Small intestine (tissue), 16 donors: ENCODE results near the gene FLRT1. TPM values are rescaled to one million over a fixed set of nuclear protein-coding genes. Genes with fewer than 3 reads are reported as not detected.

Source experiments
- DNase-seq, 2 donors: peaks; one replicate each; pipeline versions ENCODE4 v3.0.0 to v3.0.0-alpha.2; 2013
- FAIRE-seq: peaks from 2 replicates; lab custom pipeline; 2012; peaks lifted over from hg19 to GRCh38; lab: Jason Lieb, UNC
- H3K27ac ChIP-seq, 3 donors: one replicate each; pipeline ENCODE4 v1.5.1; 2013; ENCODE audit warnings: low read length in 2 of 3, mild to moderate bottlenecking in 2 of 3, control low read depth in 1 of 3, inconsistent platforms in 1 of 3, low read depth in 1 of 3, moderate library complexity in 1 of 3
- H3K27me3 ChIP-seq, 3 donors: one replicate each; pipeline ENCODE4 v1.6.1; 2013; ENCODE audit warnings: low read length in 3 of 3, inconsistent platforms in 1 of 3; ENCODE audit not compliant: control insufficient read depth in 3 of 3, insufficient read depth in 3 of 3
- H3K36me3 ChIP-seq, 3 donors: one replicate each; pipeline ENCODE4 v1.6.1; 2013; ENCODE audit warnings: low read length in 3 of 3, inconsistent platforms in 1 of 3, low read depth in 1 of 3, mild to moderate bottlenecking in 1 of 3, moderate library complexity in 1 of 3; ENCODE audit not compliant: control insufficient read depth in 3 of 3, insufficient read depth in 2 of 3
- H3K4me1 ChIP-seq, 3 donors: one replicate each; pipeline ENCODE4 v1.6.1; 2013; ENCODE audit warnings: low read length in 2 of 3, inconsistent platforms in 1 of 3, low read depth in 1 of 3, mild to moderate bottlenecking in 1 of 3, moderate library complexity in 1 of 3; ENCODE audit not compliant: control insufficient read depth in 3 of 3, insufficient read depth in 2 of 3
- H3K4me3 ChIP-seq, 3 donors: one replicate each; pipeline ENCODE4 v1.5.1; 2013; ENCODE audit warnings: low read length in 3 of 3, control low read depth in 1 of 3, inconsistent platforms in 1 of 3, low read depth in 1 of 3, mild to moderate bottlenecking in 1 of 3, moderate library complexity in 1 of 3
- H3K9me3 ChIP-seq, 2 donors: one replicate each; pipeline ENCODE4 v1.6.1; 2013; ENCODE audit warnings: low read depth in 1 of 2, low read length in 1 of 2; ENCODE audit not compliant: control insufficient read depth in 2 of 2, insufficient read depth in 1 of 2
- WGBS, 3 donors: extraction: QIAGEN DNeasy Blood & Tissue Kit; methylation state at CpG; one replicate each; pipeline ENCODE4 v1.1.7; 2013; 5-methylcytosine and 5-hydroxymethylcytosine counted together
- long read RNA-seq, 10 donors: transcript quantifications; one replicate each; lab custom pipeline, GENCODE V29; 2026
- polyA plus RNA-seq, 4 donors: library from polyadenylated mRNA; stranded (reverse) in 3 of 4; unstranded in 1 of 4; fragments of 200-250 nt in 3 of 4; fragments of 120-200 nt in 1 of 4; gene quantifications; one replicate each; pipeline versions ENCODE4 v1.2.1 to v1.2.3, GENCODE V29; 2013
- donor health status: healthy with polysubstance abuse.
- donor health status: control.
- donor health status: control.
- donor health status: Bipolar disorder and iron deficiency.
- donor health status: healthy.

FLRT1 gene, protein sequence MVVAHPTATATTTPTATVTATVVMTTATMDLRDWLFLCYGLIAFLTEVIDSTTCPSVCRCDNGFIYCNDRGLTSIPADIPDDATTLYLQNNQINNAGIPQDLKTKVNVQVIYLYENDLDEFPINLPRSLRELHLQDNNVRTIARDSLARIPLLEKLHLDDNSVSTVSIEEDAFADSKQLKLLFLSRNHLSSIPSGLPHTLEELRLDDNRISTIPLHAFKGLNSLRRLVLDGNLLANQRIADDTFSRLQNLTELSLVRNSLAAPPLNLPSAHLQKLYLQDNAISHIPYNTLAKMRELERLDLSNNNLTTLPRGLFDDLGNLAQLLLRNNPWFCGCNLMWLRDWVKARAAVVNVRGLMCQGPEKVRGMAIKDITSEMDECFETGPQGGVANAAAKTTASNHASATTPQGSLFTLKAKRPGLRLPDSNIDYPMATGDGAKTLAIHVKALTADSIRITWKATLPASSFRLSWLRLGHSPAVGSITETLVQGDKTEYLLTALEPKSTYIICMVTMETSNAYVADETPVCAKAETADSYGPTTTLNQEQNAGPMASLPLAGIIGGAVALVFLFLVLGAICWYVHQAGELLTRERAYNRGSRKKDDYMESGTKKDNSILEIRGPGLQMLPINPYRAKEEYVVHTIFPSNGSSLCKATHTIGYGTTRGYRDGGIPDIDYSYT
- under 1 TPM in 2 of 4 donors, not detected in 2; 0.43 to 0.86 TPM for polyA plus RNA-seq
- long read RNA-seq, donor 1: 0 reads
- long read RNA-seq, donor 2: 0 reads
- long read RNA-seq, donor 3, partial matches to known transcripts: 0 of 1 reads
- long read RNA-seq, donor 3, other reads (novel, unspliced or antisense): 0 of 1 reads
- long read RNA-seq, donor 4: 0 reads
- long read RNA-seq, donor 5: 0 reads
- long read RNA-seq, donor 6, partial matches to known transcripts: 0 of 1 reads
- long read RNA-seq, donor 6, other reads (novel, unspliced or antisense): 0 of 1 reads
- long read RNA-seq, donor 7: 0 reads
- long read RNA-seq, donor 8: 0 reads
- long read RNA-seq, donor 9: 0 reads
- long read RNA-seq, donor 10: 0 reads

GRCh38 chr11:64035576-64035975, at the start of gene FLRT1:
Gene FLRT1, plus strand, starts transcription at chr11:64035931. Its CDS starts 80,337 bp downstream, at chr11:64116268.
- 0 to 4% (median 1%) methylated on average over 5 to 59 of the region's 64 CpGs for WGBS, 3 donors
- peaks cover 18 to 42% (median 20%) of the 10 kb centered on the region in 3 donors for H3K27me3 ChIP-seq
- DNase-seq (no peak), FAIRE-seq (no peak)
- no peaks in the 10 kb centered on the region for H3K9me3 ChIP-seq
- H3K4me1 ChIP-seq: peaks cover 0 to 4% (median 4%) of the 10 kb centered on the region in 3 donors
- no peaks in the 10 kb centered on the region for H3K36me3 ChIP-seq
- H3K27ac ChIP-seq: no peak within 1 kb of the TSS
- peak within 1 kb of the TSS; percentile 2 to 27 (median 23) for H3K4me3 ChIP-seq

DNA sequence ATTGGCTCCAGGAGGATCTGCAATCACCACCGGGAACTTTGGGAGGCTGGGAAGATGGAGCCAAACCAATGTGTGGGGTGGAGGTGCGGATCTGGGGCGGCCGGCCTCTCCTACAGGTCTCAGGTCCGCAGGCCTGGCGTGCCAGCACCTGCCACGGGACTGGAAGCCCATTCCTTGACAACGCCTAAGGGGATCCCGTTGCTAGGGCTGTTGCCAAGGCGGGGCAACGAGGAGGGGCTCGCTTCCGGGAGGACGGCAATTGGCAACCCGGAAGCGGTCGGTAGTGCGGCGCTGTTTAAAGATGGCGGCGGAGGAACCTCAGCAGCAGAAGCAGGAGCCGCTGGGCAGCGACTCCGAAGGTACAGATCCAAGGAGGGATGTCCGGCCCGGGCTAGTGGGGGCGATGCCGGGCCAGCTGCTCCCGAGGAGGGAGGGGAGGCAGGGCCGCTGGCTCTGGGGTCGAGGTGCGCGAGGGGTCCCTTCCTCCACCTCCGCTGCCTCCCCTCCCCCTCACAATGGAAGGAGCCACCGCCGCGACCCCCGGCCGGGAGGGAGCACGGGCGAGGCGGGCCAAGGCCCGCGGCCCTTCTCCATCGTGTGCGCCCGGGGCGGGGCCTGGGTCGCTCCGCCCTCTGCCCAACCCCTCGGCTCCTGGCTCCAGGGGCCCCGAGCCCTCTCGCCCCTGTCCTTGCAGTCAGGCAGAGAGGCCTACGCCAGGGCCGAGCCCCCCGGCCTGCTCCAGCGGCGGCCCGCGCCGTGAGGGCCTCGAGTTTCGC, 49.4 kb upstream of the FLRT1 start, which contains the start of gene OTUB1:
OTUB1 (plus strand) TSS at position 283 of the 776 bp plus-strand sequence; CDS start at position 302, 19 bp downstream.
- H3K36me3 ChIP-seq: peaks cover 0 to 42% (median 0%) of the 10 kb centered on the region in 3 donors
- H3K4me1 ChIP-seq: peaks cover 0 to 15% (median 5%) of the 10 kb centered on the region in 3 donors
- DNase-seq (peak; percentile 90 to 95), FAIRE-seq (no peak)
- H3K4me3 ChIP-seq: peak within 1 kb of the TSS; percentile 81 to 96 (median 91)
- WGBS, 3 donors: 0 to 1% (median 0%) methylated on average over 44 to 63 of the region's 63 CpGs
- H3K9me3 ChIP-seq: no peaks in the 10 kb centered on the region
- H3K27me3 ChIP-seq: no peaks in the 10 kb centered on the region
- H3K27ac ChIP-seq: peak within 1 kb of the TSS; percentile 27 to 95 (median 92)

- peaks cover 0 to 15% (median 5%) of the 10 kb centered on the region in 3 donors for H3K4me1 ChIP-seq
- peaks cover 0 to 46% (median 0%) of the 10 kb centered on the region in 3 donors for H3K36me3 ChIP-seq
- peak overlapping the region in 1 of 3 donors; percentile 92 for H3K27ac ChIP-seq
- DNase-seq (no peak), FAIRE-seq (no peak)
- no peaks in the 10 kb centered on the region for H3K9me3 ChIP-seq
- no peaks in the 10 kb centered on the region for H3K27me3 ChIP-seq
- peak overlapping the region; percentile 81 to 96 (median 91) for H3K4me3 ChIP-seq
- 32 to 38% (median 36%) methylated on average over 25 of the region's 25 CpGs for WGBS, 3 donors
Observed at GRCh38 chr11:63986932-63987513, 48.7 kb upstream of the FLRT1 start.

GRCh38 chr11:63991558-63991957, 44.2 kb upstream of the FLRT1 start:
- H3K4me1 ChIP-seq: peaks cover 0 to 9% (median 5%) of the 10 kb centered on the region in 3 donors
- H3K36me3 ChIP-seq: peaks cover 0 to 85% (median 5%) of the 10 kb centered on the region in 3 donors
- DNase-seq (no peak), FAIRE-seq (no peak)
- H3K9me3 ChIP-seq: no peaks in the 10 kb centered on the region
- no peak overlapping the region for H3K4me3 ChIP-seq
- no peaks in the 10 kb centered on the region for H3K27me3 ChIP-seq
- 90 to 92% (median 90%) methylated on average over 10 of the region's 10 CpGs for WGBS, 3 donors
- H3K27ac ChIP-seq: no peak overlapping the region

DNA sequence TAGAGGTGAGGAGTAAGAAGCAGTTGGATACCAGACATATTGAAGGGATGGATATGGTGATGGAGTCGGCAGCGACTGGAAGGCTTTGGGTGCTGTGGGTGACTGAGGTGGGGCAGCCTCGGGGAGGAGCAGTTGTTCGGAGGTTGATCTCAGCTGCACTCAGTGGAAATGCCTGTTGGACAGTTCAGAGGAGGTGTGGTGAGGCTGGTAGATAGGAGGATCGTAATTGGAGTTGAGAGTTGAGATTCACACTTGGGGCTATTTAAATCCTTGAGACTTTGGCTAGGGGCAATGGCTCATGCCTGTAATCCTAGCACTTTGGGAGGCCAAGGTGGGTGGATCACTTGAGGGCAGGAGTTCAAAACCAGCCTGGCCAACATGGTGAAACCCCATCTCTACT, 42.6 kb upstream of the FLRT1 start:
- 80 to 86% (median 81%) methylated on average over 5 of the region's 5 CpGs for WGBS, 3 donors
- DNase-seq: no peak
- FAIRE-seq: no peak
- H3K9me3 ChIP-seq: no peaks in the 10 kb centered on the region
- H3K4me3 ChIP-seq: no peak overlapping the region
- no peaks in the 10 kb centered on the region for H3K27me3 ChIP-seq
- peaks cover 2 to 94% (median 7%) of the 10 kb centered on the region in 3 donors for H3K36me3 ChIP-seq
- H3K4me1 ChIP-seq: no peaks in the 10 kb centered on the region
- H3K27ac ChIP-seq: no peak overlapping the region

GRCh38 chr11:63993993-63994392, 41.7 kb upstream of the FLRT1 start:
- Histone ChIP-seq H3K9me3 (no peaks in the 10 kb centered on the region), H3K27me3 (no peaks in the 10 kb centered on the region), H3K27ac (no peak overlapping the region), H3K4me3 (no peak overlapping the region), H3K36me3 (peaks cover 6 to 94% (median 7%) of the 10 kb centered on the region in 3 donors), H3K4me1 (no peaks in the 10 kb centered on the region)
- DNase-seq (no peak), FAIRE-seq (no peak)
- 67 to 74% (median 71%) methylated on average over 6 of the region's 6 CpGs for WGBS, 3 donors

- H3K36me3 ChIP-seq: peaks cover 6 to 72% (median 7%) of the 10 kb centered on the region in 3 donors
- no peak overlapping the region for H3K4me3 ChIP-seq
- H3K27me3 ChIP-seq: peaks cover 0 to 10% (median 0%) of the 10 kb centered on the region in 3 donors
- H3K9me3 ChIP-seq: no peaks in the 10 kb centered on the region
- FAIRE-seq (no peak), DNase-seq (no peak)
- WGBS, 3 donors: 62 to 82% (median 64%) methylated on average over 15 to 18 of the region's 18 CpGs
- H3K4me1 ChIP-seq: peaks cover 0 to 13% (median 6%) of the 10 kb centered on the region in 3 donors
- no peak overlapping the region for H3K27ac ChIP-seq
Observed at GRCh38 chr11:63996512-63996911, 39.2 kb upstream of the FLRT1 start.
